Medulla oblongata (tissue), 1 donor: ENCODE data around the gene TDRD9.

Source experiments
- DNase-seq: peaks from one replicate; pipeline ENCODE4 v3.0.0-alpha.2; 2015; ENCODE audit errors: extremely low spot score

TDRD9 gene

GRCh38 chr14:103974575-103974974 is 46.3 kb downstream of the TDRD9 start:
- no peak for DNase-seq

GRCh38 chr14:103980623-103981238 is 52.5 kb downstream of the TDRD9 start:
- peak; percentile 12 for DNase-seq

GRCh38 chr14:103984196-103984595 is 55.9 kb downstream of the TDRD9 start:
- no peak for DNase-seq

GRCh38 chr14:103989034-103989433 is 60.8 kb downstream of the TDRD9 start:
- DNase-seq: no peak

- no peak for DNase-seq
Observed at GRCh38 chr14:103989964-103990363, 61.7 kb downstream of the TDRD9 start.

- DNase-seq: no peak
Observed at GRCh38 chr14:103994535-103995184, 66.4 kb downstream of the TDRD9 start.

- no peak for DNase-seq
Observed at GRCh38 chr14:103995876-103996275, 67.6 kb downstream of the TDRD9 start.

GRCh38 chr14:103997391-103997790 is 69.1 kb downstream of the TDRD9 start:
- no peak for DNase-seq

GRCh38 chr14:103998027-103998426 is 69.8 kb downstream of the TDRD9 start:
- no peak for DNase-seq

- no peak for DNase-seq
Observed at GRCh38 chr14:103999795-104000440, 71.7 kb downstream of the TDRD9 start.

GRCh38 chr14:104001003-104001402 is 72.7 kb downstream of the TDRD9 start:
- DNase-seq: no peak

GRCh38 chr14:104003616-104004015 is 75.4 kb downstream of the TDRD9 start:
- no peak for DNase-seq

- DNase-seq: no peak
Observed at GRCh38 chr14:104004849-104005248, 76.6 kb downstream of the TDRD9 start.

GRCh38 chr14:104005489-104005888 is 77.2 kb downstream of the TDRD9 start:
- DNase-seq: no peak

GRCh38 chr14:104007121-104007520 is 78.9 kb downstream of the TDRD9 start:
- no peak for DNase-seq

GRCh38 chr14:104009297-104009696 is 81.0 kb downstream of the TDRD9 start:
- DNase-seq: no peak

GRCh38 chr14:104011824-104012517 is 83.7 kb downstream of the TDRD9 start:
- DNase-seq: no peak

GRCh38 chr14:104014764-104015163 is 86.5 kb downstream of the TDRD9 start:
- DNase-seq: no peak

GRCh38 chr14:104016873-104017650 is 88.8 kb downstream of the TDRD9 start:
- no peak for DNase-seq

- DNase-seq: no peak
Observed at GRCh38 chr14:104019029-104019428, 90.8 kb downstream of the TDRD9 start.

- no peak for DNase-seq
Observed at GRCh38 chr14:104019806-104020205, 91.5 kb downstream of the TDRD9 start.

- DNase-seq: no peak
Observed at GRCh38 chr14:104020471-104020870, 92.2 kb downstream of the TDRD9 start.
